K562 (cell line): Measurements from ENCODE around the gene COA7. TPM values are rescaled to one million over a fixed set of nuclear protein-coding genes. Genes with fewer than 3 reads are reported as not detected.

Experiments used
- ATAC-seq: fragments of 200-7000 bp; cut with Tn5 transposase; 3 replicates; pipeline ENCODE4 v1.9.1; 2020; ENCODE audit warnings: moderate library complexity
- BruUV-seq: library from RNA; stranded (reverse); fragments of 400-500 nt; replicated peaks from 2 replicates; lab custom pipeline; 2021; lab: Mats Ljungman, UMichigan
- CTCF ChIA-PET: fragments of 300-600 bp; formaldehyde crosslinking; extraction: SDS; loops from one replicate; lab custom pipeline; 2021; ENCODE audit warnings: low intra/inter-chr PET ratio; lab: Yijun Ruan, JAX
- POLR2A ChIA-PET: fragments of 300-600, 350-650 bp; sonication (Branson Sonifier 250); formaldehyde crosslinking; extraction: SDS; loops from one replicate; lab custom pipeline; 2021; ENCODE audit warnings: antibody characterized with exemption, inconsistent platforms; lab: Yijun Ruan, JAX
- DNase-seq, 4 experiments: peaks; one replicate each; pipeline versions ENCODE4 v3.0.0 to v3.0.0-alpha.2; 2011 to 2018; ENCODE audit warnings: low spot score in 3 of 4, mixed read lengths in 3 of 4; ENCODE audit errors: extremely low read depth in 1 of 4
- FAIRE-seq: peaks from 2 replicates; lab custom pipeline; 2011; peaks lifted over from hg19 to GRCh38; lab: Jason Lieb, UNC
- H2AFZ ChIP-seq: 2 replicates; pipeline ENCODE4 v1.6.0; 2011; ENCODE audit warnings: low read depth, low read length, control low read depth, inconsistent platforms
- H3K27ac ChIP-seq: fragments of 200-600 bp; 3 replicates; pipeline ENCODE4 v1.8.0; 2011; ENCODE audit warnings: low read depth, mild to moderate bottlenecking, control low read depth, inconsistent platforms, low read length, moderate library complexity, mixed read lengths; ENCODE audit errors: extremely low read depth
- H3K27me3 ChIP-seq, 2 experiments: fragments of 300-600 bp in 1 of 2; 2 replicates in 1 of 2; 3 replicates in 1 of 2; pipeline versions ENCODE4 v1.6.0 to v1.8.0; 2011; ENCODE audit warnings: inconsistent platforms in 2 of 2, low read length in 2 of 2, mild to moderate bottlenecking in 1 of 2, mixed read lengths in 1 of 2, moderate library complexity in 1 of 2; ENCODE audit not compliant: control insufficient read depth in 2 of 2, insufficient read depth in 2 of 2
- H3K36me3 ChIP-seq: fragments of 300-600 bp; 3 replicates; pipeline ENCODE4 v1.8.0; 2011; ENCODE audit warnings: mild to moderate bottlenecking, low read length, inconsistent platforms; ENCODE audit not compliant: control insufficient read depth, insufficient read depth
- H3K4me1 ChIP-seq, 2 experiments: fragments of 200-600 bp in 1 of 2; replicated peaks in 1 of 2; 2 replicates in 1 of 2; 3 replicates in 1 of 2; pipeline versions ENCODE4 v1.5.1 to v1.8.0; 2011; ENCODE audit warnings: inconsistent platforms in 2 of 2, low read length in 2 of 2, mild to moderate bottlenecking in 1 of 2, mixed read lengths in 1 of 2, moderate library complexity in 1 of 2; ENCODE audit not compliant: control insufficient read depth in 2 of 2, insufficient read depth in 2 of 2
- H3K4me2 ChIP-seq: 2 replicates; pipeline ENCODE4 v1.6.1; 2011; ENCODE audit warnings: low read length, control low read depth, inconsistent platforms, mixed read lengths; ENCODE audit not compliant: insufficient read depth
- H3K4me3 ChIP-seq: fragments of 200-600 bp; sonication (generic), shearing (Covaris generic); 2 replicates; pipeline ENCODE4 v1.5.1; 2016; ENCODE audit warnings: control low read depth, inconsistent platforms
- H3K79me2 ChIP-seq: fragments of 200-600 bp; 3 replicates; pipeline ENCODE4 v1.8.0; 2011; ENCODE audit warnings: low read length, inconsistent platforms; ENCODE audit not compliant: control insufficient read depth, insufficient read depth
- H3K9ac ChIP-seq, 2 experiments: 2 replicates each; pipeline versions ENCODE4 v1.6.0 to v1.6.1; 2011; ENCODE audit warnings: low read depth in 2 of 2, low read length in 2 of 2, control low read depth in 1 of 2, inconsistent platforms in 1 of 2, mild to moderate bottlenecking in 1 of 2, mixed read lengths in 1 of 2; ENCODE audit not compliant: insufficient read depth in 1 of 2
- H3K9me1 ChIP-seq: one replicate; pipeline ENCODE4 v1.6.0; 2011; ENCODE audit warnings: inconsistent platforms, mild to moderate bottlenecking, low read length, moderate library complexity; ENCODE audit not compliant: control insufficient read depth, insufficient read depth
- H3K9me3 ChIP-seq: replicated peaks from 2 replicates; pipeline ENCODE4 v1.5.1; 2011; ENCODE audit warnings: low read depth, low read length, inconsistent platforms; ENCODE audit not compliant: control insufficient read depth, insufficient read depth
- H4K20me1 ChIP-seq: replicated peaks from 2 replicates; pipeline ENCODE4 v1.6.1; 2011; ENCODE audit warnings: low read length, inconsistent platforms, mixed read lengths; ENCODE audit not compliant: control insufficient read depth, insufficient read depth
- ARID2 ChIP-seq: fragments of 450-650 bp; IDR thresholded peaks from 2 replicates; pipeline ENCODE4 v1.6.1; 2017; ENCODE audit warnings: antibody characterized with exemption, mild to moderate bottlenecking
- DACH1 ChIP-seq: fragments of 450-650 bp; IDR thresholded peaks from 2 replicates; pipeline ENCODE4 v1.6.1; 2018; ENCODE audit not compliant: partially characterized antibody
- HNRNPH1 ChIP-seq: fragments of 200-400 bp; formaldehyde crosslinking; optimal IDR thresholded peaks from 2 replicates; pipeline ENCODE3; 2017; ENCODE audit warnings: low read depth, mild to moderate bottlenecking, low read length, moderate library complexity
- PRPF4 ChIP-seq: fragments of 200-400 bp; formaldehyde crosslinking; IDR thresholded peaks from one replicate; pipeline ENCODE4 v1.6.1; 2017; ENCODE audit warnings: low read length, low read depth, mild to moderate bottlenecking; ENCODE audit not compliant: insufficient read depth, poor library complexity, severe bottlenecking
- RBM22 ChIP-seq: fragments of 200-400 bp; formaldehyde crosslinking; IDR thresholded peaks from 2 replicates; pipeline ENCODE4 v1.6.1; 2018; ENCODE audit warnings: low read length, low read depth; ENCODE audit not compliant: poor library complexity, severe bottlenecking
- RBM39 ChIP-seq: fragments of 200-400 bp; formaldehyde crosslinking; optimal IDR thresholded peaks from 2 replicates; pipeline ENCODE3; 2018; ENCODE audit warnings: low read depth, low read length
- ZEB2 ChIP-seq: fragments of 450-650 bp; IDR thresholded peaks from 2 replicates; pipeline ENCODE4 v1.6.1; 2016
- ZNF57 ChIP-seq: fragments of 450-650 bp; formaldehyde crosslinking; IDR thresholded peaks from 2 replicates; pipeline ENCODE4 v1.4.0; 2020; ENCODE audit warnings: mild to moderate bottlenecking, moderate library complexity
- in situ Hi-C: fragments of 300-500 bp; cut with MboI; formaldehyde crosslinking; loops from 4 replicates; pipeline ENCODE4 v1.15.0; 2018; ENCODE audit warnings: inconsistent platforms, mixed read lengths
- intact Hi-C: fragments of 100-400 bp; cut with micrococcal nuclease; formaldehyde crosslinking; loops from 2 replicates; pipeline ENCODE4 v1.14.2; 2022
- polyA plus RNA-seq, 8 experiments: library from polyadenylated mRNA; depleted of rRNA in 4 of 8; stranded (reverse) in 5 of 8; unstranded in 3 of 8; fragments of >200 nt; fragmentation: Nextera tagmentation in 2 of 8; fragmentation: Illumina TruSeq in 1 of 8; extraction: Ambion mirVana in 2 of 8; extraction: Trizol in 1 of 8; gene quantifications; 2 replicates each; pipeline versions ENCODE4 v1.2.1 to v1.2.3, GENCODE V29; 2011 to 2014; ENCODE audit warnings: inconsistent platforms in 1 of 8, missing spikeins in 1 of 8
- total RNA-seq, 7 experiments: library from RNA; depleted of rRNA in 6 of 7; stranded (reverse); fragments of >200 nt in 6 of 7; fragmentation: Illumina TruSeq in 2 of 7; extraction: Trizol in 2 of 7; gene quantifications; 2 replicates each; pipeline versions ENCODE4 v1.2.1 to v1.2.3, GENCODE V29; 2011 to 2021; ENCODE audit warnings: low replicate concordance in 1 of 7
- TF ChIP-seq, protein P1 (sequence below): fragments of 250-450 bp; sonication (Bioruptor Pico); IDR thresholded peaks from 2 replicates; pipeline ENCODE4 v1.5.0; 2022; ENCODE audit warnings: mild to moderate bottlenecking
- TF ChIP-seq, protein P2 (sequence below): fragments of 200-600 bp; sonication (generic); IDR thresholded peaks from one replicate; pipeline ENCODE4 v1.6.1; 2012; ENCODE audit warnings: mild to moderate bottlenecking, low read depth, low read length, inconsistent platforms

COA7 gene
- total and polyA plus RNA-seq, 9 of the 15 experiments (the other 6 are each of a cell fraction or from before 2014, with no cell fraction given), result 19.4 to 82.8 (median 51.0) TPM

DNA sequence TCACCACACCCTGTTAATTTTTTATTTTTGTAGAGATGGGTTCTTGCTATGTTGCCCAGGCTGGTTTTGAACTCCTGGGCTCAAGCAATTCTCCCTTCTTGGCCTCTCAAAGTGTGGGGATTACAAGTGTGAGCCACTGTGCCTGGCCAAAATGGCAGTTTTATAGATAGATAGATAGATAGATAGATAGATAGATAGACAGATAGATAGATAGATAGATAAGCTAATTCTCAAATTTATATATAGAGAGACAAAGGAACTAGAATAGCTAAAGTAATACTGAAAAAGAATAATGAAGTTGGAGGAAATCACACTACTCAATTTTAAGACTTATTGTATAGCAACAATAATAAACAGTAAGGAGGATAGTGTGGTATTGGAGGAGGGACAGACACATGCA lies 44.1 kb downstream of the COA7 start:
- no peak overlapping the region for H3K9ac ChIP-seq
- intact Hi-C loops, result no loop called here
- H3K4me2 ChIP-seq, result no peak overlapping the region
- ChIA-PET CTCF (no interaction called here), POLR2A (no interaction called here)
- no peak overlapping the region for H3K4me3 ChIP-seq
- no peak for DNase-seq
- H3K36me3 ChIP-seq, result no peaks in the 10 kb centered on the region
- H3K27me3 ChIP-seq, result no peaks in the 10 kb centered on the region
- ATAC-seq, result no peak
- no peaks in the 10 kb centered on the region for H4K20me1 ChIP-seq
- no peak overlapping the region for H3K27ac ChIP-seq
- no peaks in the 10 kb centered on the region for H3K79me2 ChIP-seq
- in situ Hi-C loops, result no loop called here
- no peak for FAIRE-seq
- no peaks in the 10 kb centered on the region for H3K4me1 ChIP-seq
- BruUV-seq, result no TSS peak
- no peaks in the 10 kb centered on the region for H3K9me1 ChIP-seq
- H3K9me3 ChIP-seq, result no peaks in the 10 kb centered on the region
- no peak overlapping the region for H2AFZ ChIP-seq
- TF ChIP-seq RBM22, result no peak
- TF ChIP-seq, protein P1, sequence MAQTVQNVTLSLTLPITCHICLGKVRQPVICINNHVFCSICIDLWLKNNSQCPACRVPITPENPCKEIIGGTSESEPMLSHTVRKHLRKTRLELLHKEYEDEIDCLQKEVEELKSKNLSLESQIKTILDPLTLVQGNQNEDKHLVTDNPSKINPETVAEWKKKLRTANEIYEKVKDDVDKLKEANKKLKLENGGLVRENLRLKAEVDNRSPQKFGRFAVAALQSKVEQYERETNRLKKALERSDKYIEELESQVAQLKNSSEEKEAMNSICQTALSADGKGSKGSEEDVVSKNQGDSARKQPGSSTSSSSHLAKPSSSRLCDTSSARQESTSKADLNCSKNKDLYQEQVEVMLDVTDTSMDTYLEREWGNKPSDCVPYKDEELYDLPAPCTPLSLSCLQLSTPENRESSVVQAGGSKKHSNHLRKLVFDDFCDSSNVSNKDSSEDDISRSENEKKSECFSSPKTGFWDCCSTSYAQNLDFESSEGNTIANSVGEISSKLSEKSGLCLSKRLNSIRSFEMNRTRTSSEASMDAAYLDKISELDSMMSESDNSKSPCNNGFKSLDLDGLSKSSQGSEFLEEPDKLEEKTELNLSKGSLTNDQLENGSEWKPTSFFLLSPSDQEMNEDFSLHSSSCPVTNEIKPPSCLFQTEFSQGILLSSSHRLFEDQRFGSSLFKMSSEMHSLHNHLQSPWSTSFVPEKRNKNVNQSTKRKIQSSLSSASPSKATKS (CRISPR knock-in tag), result no peak
- TF ChIP-seq RBM39, result no peak
- TF ChIP-seq, protein P2, sequence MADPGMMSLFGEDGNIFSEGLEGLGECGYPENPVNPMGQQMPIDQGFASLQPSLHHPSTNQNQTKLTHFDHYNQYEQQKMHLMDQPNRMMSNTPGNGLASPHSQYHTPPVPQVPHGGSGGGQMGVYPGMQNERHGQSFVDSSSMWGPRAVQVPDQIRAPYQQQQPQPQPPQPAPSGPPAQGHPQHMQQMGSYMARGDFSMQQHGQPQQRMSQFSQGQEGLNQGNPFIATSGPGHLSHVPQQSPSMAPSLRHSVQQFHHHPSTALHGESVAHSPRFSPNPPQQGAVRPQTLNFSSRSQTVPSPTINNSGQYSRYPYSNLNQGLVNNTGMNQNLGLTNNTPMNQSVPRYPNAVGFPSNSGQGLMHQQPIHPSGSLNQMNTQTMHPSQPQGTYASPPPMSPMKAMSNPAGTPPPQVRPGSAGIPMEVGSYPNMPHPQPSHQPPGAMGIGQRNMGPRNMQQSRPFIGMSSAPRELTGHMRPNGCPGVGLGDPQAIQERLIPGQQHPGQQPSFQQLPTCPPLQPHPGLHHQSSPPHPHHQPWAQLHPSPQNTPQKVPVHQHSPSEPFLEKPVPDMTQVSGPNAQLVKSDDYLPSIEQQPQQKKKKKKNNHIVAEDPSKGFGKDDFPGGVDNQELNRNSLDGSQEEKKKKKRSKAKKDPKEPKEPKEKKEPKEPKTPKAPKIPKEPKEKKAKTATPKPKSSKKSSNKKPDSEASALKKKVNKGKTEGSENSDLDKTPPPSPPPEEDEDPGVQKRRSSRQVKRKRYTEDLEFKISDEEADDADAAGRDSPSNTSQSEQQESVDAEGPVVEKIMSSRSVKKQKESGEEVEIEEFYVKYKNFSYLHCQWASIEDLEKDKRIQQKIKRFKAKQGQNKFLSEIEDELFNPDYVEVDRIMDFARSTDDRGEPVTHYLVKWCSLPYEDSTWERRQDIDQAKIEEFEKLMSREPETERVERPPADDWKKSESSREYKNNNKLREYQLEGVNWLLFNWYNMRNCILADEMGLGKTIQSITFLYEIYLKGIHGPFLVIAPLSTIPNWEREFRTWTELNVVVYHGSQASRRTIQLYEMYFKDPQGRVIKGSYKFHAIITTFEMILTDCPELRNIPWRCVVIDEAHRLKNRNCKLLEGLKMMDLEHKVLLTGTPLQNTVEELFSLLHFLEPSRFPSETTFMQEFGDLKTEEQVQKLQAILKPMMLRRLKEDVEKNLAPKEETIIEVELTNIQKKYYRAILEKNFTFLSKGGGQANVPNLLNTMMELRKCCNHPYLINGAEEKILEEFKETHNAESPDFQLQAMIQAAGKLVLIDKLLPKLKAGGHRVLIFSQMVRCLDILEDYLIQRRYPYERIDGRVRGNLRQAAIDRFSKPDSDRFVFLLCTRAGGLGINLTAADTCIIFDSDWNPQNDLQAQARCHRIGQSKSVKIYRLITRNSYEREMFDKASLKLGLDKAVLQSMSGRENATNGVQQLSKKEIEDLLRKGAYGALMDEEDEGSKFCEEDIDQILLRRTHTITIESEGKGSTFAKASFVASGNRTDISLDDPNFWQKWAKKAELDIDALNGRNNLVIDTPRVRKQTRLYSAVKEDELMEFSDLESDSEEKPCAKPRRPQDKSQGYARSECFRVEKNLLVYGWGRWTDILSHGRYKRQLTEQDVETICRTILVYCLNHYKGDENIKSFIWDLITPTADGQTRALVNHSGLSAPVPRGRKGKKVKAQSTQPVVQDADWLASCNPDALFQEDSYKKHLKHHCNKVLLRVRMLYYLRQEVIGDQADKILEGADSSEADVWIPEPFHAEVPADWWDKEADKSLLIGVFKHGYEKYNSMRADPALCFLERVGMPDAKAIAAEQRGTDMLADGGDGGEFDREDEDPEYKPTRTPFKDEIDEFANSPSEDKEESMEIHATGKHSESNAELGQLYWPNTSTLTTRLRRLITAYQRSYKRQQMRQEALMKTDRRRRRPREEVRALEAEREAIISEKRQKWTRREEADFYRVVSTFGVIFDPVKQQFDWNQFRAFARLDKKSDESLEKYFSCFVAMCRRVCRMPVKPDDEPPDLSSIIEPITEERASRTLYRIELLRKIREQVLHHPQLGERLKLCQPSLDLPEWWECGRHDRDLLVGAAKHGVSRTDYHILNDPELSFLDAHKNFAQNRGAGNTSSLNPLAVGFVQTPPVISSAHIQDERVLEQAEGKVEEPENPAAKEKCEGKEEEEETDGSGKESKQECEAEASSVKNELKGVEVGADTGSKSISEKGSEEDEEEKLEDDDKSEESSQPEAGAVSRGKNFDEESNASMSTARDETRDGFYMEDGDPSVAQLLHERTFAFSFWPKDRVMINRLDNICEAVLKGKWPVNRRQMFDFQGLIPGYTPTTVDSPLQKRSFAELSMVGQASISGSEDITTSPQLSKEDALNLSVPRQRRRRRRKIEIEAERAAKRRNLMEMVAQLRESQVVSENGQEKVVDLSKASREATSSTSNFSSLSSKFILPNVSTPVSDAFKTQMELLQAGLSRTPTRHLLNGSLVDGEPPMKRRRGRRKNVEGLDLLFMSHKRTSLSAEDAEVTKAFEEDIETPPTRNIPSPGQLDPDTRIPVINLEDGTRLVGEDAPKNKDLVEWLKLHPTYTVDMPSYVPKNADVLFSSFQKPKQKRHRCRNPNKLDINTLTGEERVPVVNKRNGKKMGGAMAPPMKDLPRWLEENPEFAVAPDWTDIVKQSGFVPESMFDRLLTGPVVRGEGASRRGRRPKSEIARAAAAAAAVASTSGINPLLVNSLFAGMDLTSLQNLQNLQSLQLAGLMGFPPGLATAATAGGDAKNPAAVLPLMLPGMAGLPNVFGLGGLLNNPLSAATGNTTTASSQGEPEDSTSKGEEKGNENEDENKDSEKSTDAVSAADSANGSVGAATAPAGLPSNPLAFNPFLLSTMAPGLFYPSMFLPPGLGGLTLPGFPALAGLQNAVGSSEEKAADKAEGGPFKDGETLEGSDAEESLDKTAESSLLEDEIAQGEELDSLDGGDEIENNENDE, result no peak
- TF ChIP-seq ZNF57 (CRISPR knock-in tag), result no peak
- TF ChIP-seq DACH1, result peak; percentile 99
- TF ChIP-seq PRPF4, result no peak
- TF ChIP-seq ZEB2, result no peak
- TF ChIP-seq ARID2, result no peak
- no peak for TF ChIP-seq HNRNPH1
